ENCODE results near the gene JUP. TPM values are rescaled to one million over a fixed set of nuclear protein-coding genes. Genes with fewer than 3 reads are reported as not detected.

The JUP gene
- total and polyA plus RNA-seq, 2 of the 4 experiments (the other 2 are of a cell fraction) = 12.9 to 27.3 TPM

GRCh38 chr17:41767324-41768042 is 19.0 kb downstream of the JUP start:
- peaks cover 78% of the 10 kb centered on the region for H3K36me3 ChIP-seq (ENCODE audit: control insufficient read depth, insufficient read depth, low read length)
- no peaks in the 10 kb centered on the region for H3K9me3 ChIP-seq (ENCODE audit: control insufficient read depth, insufficient read depth, low read length)
- no peak overlapping the region for H3K4me3 ChIP-seq (ENCODE audit: insufficient read depth, low read depth, low read length)
- H4K91ac ChIP-seq (ENCODE audit: insufficient read depth, low read depth, low read length) = no peak overlapping the region
- no peak overlapping the region for H2BK15ac ChIP-seq (ENCODE audit: low read depth, low read length)
- H2BK20ac ChIP-seq (ENCODE audit: low read depth, low read length) = no peak overlapping the region
- H3K14ac ChIP-seq (replicated peaks; ENCODE audit: low read depth, low read length) = no peak overlapping the region
- no CpG with 5 or more reads among the region's 18 CpGs for WGBS, 2 experiments (ENCODE audit: extremely low coverage in 2 of 2, insufficient read length in 1 of 2)
- H3K56ac ChIP-seq (ENCODE audit: extremely low read depth, insufficient read depth, low read length) = no peak overlapping the region
- no peak overlapping the region for H2BK120ac ChIP-seq (ENCODE audit: low read depth, low read length)
- H3K18ac ChIP-seq (ENCODE audit: low read depth, low read length) = no peak overlapping the region
- no peak for DNase-seq
- in situ Hi-C loops (cut with MboI; ENCODE audit: low sequenced_read_pairs) (no loop called here), intact Hi-C loops (cut with micrococcal nuclease) (no loop called here), dilution Hi-C loops (cut with HindIII; ENCODE audit: low sequenced_read_pairs, unreplicated experiment) (no loop called here)
- ChIA-PET POLR2A (ENCODE audit: unreplicated experiment) (no interaction called here), CTCF (interaction anchor here (0.7 kb wide), 1 partner anchor 23 kb away, joined by 3 read pairs; no protein-coding TSS in a partner anchor)
- H3K23ac ChIP-seq (ENCODE audit: low read depth, low read length) = no peak overlapping the region
- no peak overlapping the region for H2AFZ ChIP-seq (replicated peaks; ENCODE audit: low read length, poor library complexity)
- H2BK5ac ChIP-seq (ENCODE audit: low read depth, low read length, poor library complexity, severe bottlenecking) = no peak overlapping the region
- no peak overlapping the region for H3K4me2 ChIP-seq (ENCODE audit: low read depth, low read length)
- ATAC-seq (ENCODE audit: low read depth) = no peak
- no peaks in the 10 kb centered on the region; the same call in 1 of the 2 replicates for H3K4me1 ChIP-seq (ENCODE audit: control insufficient read depth, insufficient read depth, low read length)
- no peak for TF ChIP-seq POLR2A (IDR thresholded peaks at IDR 0.05; ENCODE audit: low read depth, low read length)
- TF ChIP-seq RCOR1 (IDR thresholded peaks at IDR 0.05; ENCODE audit: insufficient replicate concordance, low read length) = no peak
- H3K79me1 ChIP-seq (ENCODE audit: low read depth in 1 of 2, low read length in 2 of 2) = peaks cover 3 to 8% of the 10 kb centered on the region in 2 experiments; a peak in 3 of 4 replicates
- H2AK9ac ChIP-seq (replicated peaks; ENCODE audit: low read depth, low read length, poor library complexity) = no peak overlapping the region
- no peak overlapping the region for H3K9ac ChIP-seq (ENCODE audit: low read depth, low read length)
- no TSS peak for BruUV-seq (replicated peaks)
- 0 out of 2 replicates have a peak, but pooled peaks cover 9% of the 10 kb centered on the region for H3K9me1 ChIP-seq (ENCODE audit: insufficient read depth, low read length)
- no peak overlapping the region for H4K5ac ChIP-seq (ENCODE audit: low read depth, low read length)
- no peaks in the 10 kb centered on the region for H3K27me3 ChIP-seq (ENCODE audit: control insufficient read depth, insufficient read depth, low read length)
- H2AK5ac ChIP-seq (ENCODE audit: low read depth, low read length) = no peak overlapping the region
- H3K4ac ChIP-seq (ENCODE audit: low read depth, low read length) = no peak overlapping the region
- H4K20me1 ChIP-seq (ENCODE audit: insufficient read depth, low read length) = no peaks in the 10 kb centered on the region; the same call in 1 of the 2 replicates
- H4K8ac ChIP-seq (ENCODE audit: low read depth in 2 of 2, low read length in 2 of 2) = no peak overlapping the region
- H3K27ac ChIP-seq (ENCODE audit: insufficient read depth, low read length) = no peak overlapping the region
